ENCODE results near the gene GNA15. TPM values are rescaled to one million over a fixed set of nuclear protein-coding genes. Genes with fewer than 3 reads are reported as not detected.
"Not testable (repeated sequence)": the region's sequence is repeated elsewhere in the genome, so short reads cannot be mapped to it uniquely, and the experiment has no call there.

The GNA15 gene
- total RNA-seq, 4 donors from 2014 or later, result 72.7 to 186 (median 132) TPM

GRCh38 chr19:3202346-3202745 lies 66.5 kb downstream of the GNA15 start:
- DNase-seq, result no peak
- Histone ChIP-seq H3K27ac (no peak overlapping the region), H3K9me3 (no peaks in the 10 kb centered on the region), H3K36me3 (peaks cover 23 to 98% (median 23%) of the 10 kb centered on the region in 3 donors), H3K4me1 (no peaks in the 10 kb centered on the region), H3K27me3 (no peaks in the 10 kb centered on the region), H3K4me3 (no peak overlapping the region)
- TF ChIP-seq POLR2A (IDR thresholded peaks at IDR 0.05) (no peak), CTCF (IDR thresholded peaks at IDR 0.05) (no peak)
- intact Hi-C loops (cut with DNase I), result no loop called here
- WGBS, 2 donors, result 84 to 89% methylated on average over 6 to 9 of the region's 12 CpGs

DNA sequence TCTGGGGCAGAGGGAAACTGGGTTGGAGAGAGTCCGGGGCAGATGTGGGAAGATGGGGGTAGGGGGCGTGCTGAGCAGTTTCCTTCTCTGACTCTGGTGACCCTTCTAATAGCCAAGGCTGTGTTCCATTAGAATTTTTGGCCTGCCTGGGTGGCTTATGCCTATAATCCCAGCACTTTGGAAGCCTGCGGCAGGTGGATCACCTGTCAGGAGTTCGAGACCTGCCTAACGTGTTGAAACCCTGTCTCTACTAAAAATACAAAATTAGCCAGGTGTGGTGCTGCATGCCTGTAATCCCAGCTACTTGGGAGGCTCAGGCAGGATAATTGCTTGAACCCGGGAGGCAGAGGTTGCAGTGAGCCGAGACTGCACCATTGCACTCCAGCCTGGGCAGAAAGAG lies 67.1 kb downstream of the GNA15 start:
- intact Hi-C loops (cut with DNase I), result not testable (repeated sequence)
- H3K36me3 ChIP-seq, result peaks cover 23 to 98% (median 28%) of the 10 kb centered on the region in 3 donors
- 90 to 92% methylated on average over 6 of the region's 7 CpGs for WGBS, 2 donors

DNA sequence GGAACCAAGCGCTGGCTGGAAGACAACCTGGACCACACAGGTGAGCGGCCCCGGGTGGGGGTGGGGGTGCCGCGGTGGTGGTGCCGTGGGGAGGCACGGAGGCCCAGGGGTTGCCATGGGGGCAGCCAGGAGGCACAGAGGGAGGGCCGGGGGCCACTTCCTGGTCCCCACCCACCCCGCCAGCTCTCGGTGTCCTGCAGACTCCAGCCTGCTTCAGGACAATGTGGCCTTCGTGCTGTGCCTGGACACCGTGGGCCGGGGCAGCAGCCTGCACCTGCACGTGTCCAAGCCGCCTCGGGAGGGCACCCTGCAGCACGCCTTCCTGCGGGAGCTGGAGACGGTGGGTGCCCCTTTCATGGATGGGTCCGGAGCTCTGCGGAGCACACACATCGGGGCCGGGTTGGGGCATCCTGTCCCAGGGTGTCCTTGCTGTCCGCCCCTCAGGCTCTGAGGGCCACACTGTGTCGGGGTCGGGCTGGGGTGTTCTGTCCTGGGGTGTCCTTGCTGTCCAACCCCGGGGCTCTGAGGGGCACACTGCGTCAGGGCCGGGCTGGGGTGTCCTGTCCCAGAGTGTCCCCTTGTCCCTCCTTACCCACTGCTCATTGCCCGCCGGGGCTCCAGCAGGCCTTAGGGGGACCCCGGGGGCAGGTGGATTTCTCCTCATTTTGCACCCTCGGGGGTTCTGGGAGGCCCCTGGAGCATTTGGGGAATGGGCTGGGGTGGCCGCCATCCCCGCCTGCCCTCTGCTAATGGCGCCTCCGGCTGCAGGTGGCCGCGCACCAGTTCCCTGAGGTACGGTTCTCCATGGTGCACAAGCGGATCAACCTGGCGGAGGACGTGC lies 68.2 kb downstream of the GNA15 start:
- H3K9me3 ChIP-seq, result no peaks in the 10 kb centered on the region
- DNase-seq, result no peak
- WGBS, 2 donors, result no CpG with 5 or more reads among the region's 43 CpGs
- H3K4me3 ChIP-seq, result no peak overlapping the region
- TF ChIP-seq CTCF (IDR thresholded peaks at IDR 0.05) (no peak), POLR2A (IDR thresholded peaks at IDR 0.05) (no peak)
- H3K4me1 ChIP-seq, result no peaks in the 10 kb centered on the region
- intact Hi-C loops (cut with DNase I), result no loop called here
- peaks cover 23 to 98% (median 35%) of the 10 kb centered on the region in 3 donors for H3K36me3 ChIP-seq
- no peaks in the 10 kb centered on the region for H3K27me3 ChIP-seq
- H3K27ac ChIP-seq, result no peak overlapping the region

More for the DNA sequence above, 67.1 kb downstream of the GNA15 start:
- not testable (repeated sequence) for H3K4me1 ChIP-seq, H3K27ac ChIP-seq, H3K9me3 ChIP-seq, H3K4me3 ChIP-seq, H3K27me3 ChIP-seq, DNase-seq

DNA sequence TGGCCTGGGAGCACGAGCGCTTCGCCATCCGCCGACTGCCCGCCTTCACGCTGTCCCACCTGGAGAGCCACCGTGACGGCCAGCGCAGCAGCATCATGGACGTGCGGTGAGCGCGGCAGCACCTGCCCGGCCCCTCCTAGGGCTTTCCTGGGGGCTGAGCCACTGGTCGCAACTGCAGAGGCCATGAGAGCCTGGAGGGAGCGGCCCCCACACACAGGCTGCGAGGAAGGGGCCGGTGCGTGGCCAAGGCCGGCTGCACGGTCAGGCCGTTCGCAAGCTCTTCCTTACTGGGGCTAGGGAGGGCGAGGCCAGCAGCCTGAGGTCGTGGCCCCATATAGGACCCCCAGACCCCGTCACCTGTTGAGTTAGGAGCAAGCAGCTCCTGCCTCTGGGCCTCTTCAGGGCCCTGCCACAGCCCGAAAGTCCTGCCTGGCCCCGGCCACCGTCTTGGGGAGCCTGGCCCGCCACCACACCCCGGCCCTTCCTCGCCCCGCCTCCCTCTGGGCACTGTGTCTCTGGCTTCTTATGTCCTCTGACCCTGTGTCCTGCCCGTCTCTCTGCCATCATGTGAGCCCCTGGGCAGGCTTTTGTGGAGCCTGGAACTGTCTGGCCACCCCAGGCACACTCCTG lies 68.9 kb downstream of the GNA15 start:
- intact Hi-C loops (cut with DNase I), result no loop called here
- Histone ChIP-seq H3K4me1 (no peaks in the 10 kb centered on the region), H3K9me3 (no peaks in the 10 kb centered on the region), H3K27ac (no peak overlapping the region), H3K27me3 (no peaks in the 10 kb centered on the region), H3K36me3 (peaks cover 23 to 94% (median 35%) of the 10 kb centered on the region in 3 donors), H3K4me3 (no peak overlapping the region)
- DNase-seq, result no peak
- 80 to 96% methylated on average over 1 to 5 of the region's 35 CpGs for WGBS, 2 donors
- TF ChIP-seq POLR2A (IDR thresholded peaks at IDR 0.05) (no peak), CTCF (IDR thresholded peaks at IDR 0.05) (no peak)

DNA sequence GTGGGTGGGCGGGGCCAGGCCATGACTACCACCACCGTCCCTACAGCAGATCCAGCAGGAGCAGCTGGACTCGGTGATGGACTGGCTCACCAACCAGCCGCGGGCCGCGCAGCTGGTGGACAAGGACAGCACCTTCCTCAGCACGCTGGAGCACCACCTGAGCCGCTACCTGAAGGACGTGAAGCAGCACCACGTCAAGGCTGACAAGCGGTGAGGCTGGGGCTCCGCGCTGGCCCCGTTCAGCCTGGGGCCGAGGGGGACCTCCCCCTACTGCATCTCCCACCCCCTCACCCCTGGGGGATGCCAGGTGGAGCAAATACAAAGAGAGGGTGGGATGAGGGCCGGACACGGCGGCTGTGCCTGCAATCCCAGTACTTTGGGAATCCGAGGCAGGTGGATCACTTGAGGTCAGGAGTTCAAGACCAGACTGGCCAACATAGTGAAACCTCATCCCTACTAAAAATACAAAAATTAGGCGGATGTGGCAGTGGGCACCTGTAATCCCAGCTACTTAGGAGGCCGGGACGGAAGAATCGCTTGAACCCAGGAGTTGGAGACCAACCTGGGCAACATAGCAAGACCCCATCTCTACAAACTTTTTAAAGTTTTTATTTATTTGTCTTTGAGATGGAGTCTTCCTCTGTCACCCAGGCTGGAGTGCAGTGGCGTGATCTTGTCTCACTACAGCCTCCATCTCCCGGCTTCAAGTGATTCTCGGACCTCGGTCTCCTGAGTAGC lies 70.6 kb downstream of the GNA15 start:
- Histone ChIP-seq H3K4me3 (no peak overlapping the region), H3K36me3 (peaks cover 23 to 77% (median 35%) of the 10 kb centered on the region in 3 donors), H3K4me1 (no peaks in the 10 kb centered on the region), H3K27ac (no peak overlapping the region), H3K27me3 (no peaks in the 10 kb centered on the region), H3K9me3 (no peaks in the 10 kb centered on the region)
- intact Hi-C loops (cut with DNase I), result no loop called here
- no peak for DNase-seq
- TF ChIP-seq CTCF (IDR thresholded peaks at IDR 0.05) (no peak), POLR2A (IDR thresholded peaks at IDR 0.05) (no peak)
- WGBS, 2 donors, result 91 to 93% methylated on average over 9 to 10 of the region's 28 CpGs

Measured in esophagus squamous epithelium (tissue), 5 donors.